D341Med (cell line): ENCODE data around the gene CENPV.
"Not testable (repeated sequence)": the region's sequence is repeated elsewhere in the genome, so short reads cannot be mapped to it uniquely, and the experiment has no call there.

Experiments used
- DNase-seq: peaks from one replicate; pipeline ENCODE4 v3.0.0; 2012; ENCODE audit warnings: low spot score

Gene CENPV

GRCh38 chr17:16353317-16354174 is at the start of gene CENPV:
CENPV (minus strand) TSS chr17:16353469; CDS start chr17:16353436, 33 bp downstream.
- peak; percentile 90 for DNase-seq

GRCh38 chr17:16398270-16399267 is 45.3 kb upstream of the CENPV start:
- no peak for DNase-seq

- not testable (repeated sequence) for DNase-seq
Measured at GRCh38 chr17:16396693-16397092, 43.4 kb upstream of the CENPV start.

- not testable (repeated sequence) for DNase-seq
Measured at GRCh38 chr17:16395887-16396286, 42.6 kb upstream of the CENPV start.

GRCh38 chr17:16392491-16392890 is 39.2 kb upstream of the CENPV start:
- DNase-seq: not testable (repeated sequence)

GRCh38 chr17:16391451-16391850 is 38.2 kb upstream of the CENPV start:
- no peak for DNase-seq

- not testable (repeated sequence) for DNase-seq
Measured at GRCh38 chr17:16386126-16386507, 32.8 kb upstream of the CENPV start.

GRCh38 chr17:16384557-16384956 is 31.3 kb upstream of the CENPV start:
- no peak for DNase-seq

GRCh38 chr17:16383772-16384287 is 30.6 kb upstream of the CENPV start:
- DNase-seq: no peak

- no peak for DNase-seq
Measured at GRCh38 chr17:16383216-16383615, 29.9 kb upstream of the CENPV start.

GRCh38 chr17:16381496-16381820 is 28.2 kb upstream of the CENPV start:
- no peak for DNase-seq

- DNase-seq: peak; percentile 89
Measured at GRCh38 chr17:16380640-16381495, 27.6 kb upstream of the CENPV start, which contains the start of gene UBB. UBB (plus strand) TSS chr17:16381091; CDS start chr17:16381908, 817 bp downstream.

GRCh38 chr17:16379654-16380053 is 26.4 kb upstream of the CENPV start:
- no peak for DNase-seq

- no peak for DNase-seq
Measured at GRCh38 chr17:16378636-16379282, 25.5 kb upstream of the CENPV start.

GRCh38 chr17:16377941-16378341 is 24.7 kb upstream of the CENPV start:
- no peak for DNase-seq

- no peak for DNase-seq
Measured at GRCh38 chr17:16374146-16374938, 21.1 kb upstream of the CENPV start.

- DNase-seq: no peak
Measured at GRCh38 chr17:16371742-16372141, 18.5 kb upstream of the CENPV start.

GRCh38 chr17:16364625-16365024 is 11.4 kb upstream of the CENPV start:
- DNase-seq: no peak

GRCh38 chr17:16363749-16364536 is 10.7 kb upstream of the CENPV start:
- DNase-seq: peak; percentile 59
